MCF 10A (cell line): Measurements from ENCODE around the gene ZNF35. TPM values are rescaled to one million over a fixed set of nuclear protein-coding genes. Genes with fewer than 3 reads are reported as not detected.

Source experiments
- BruUV-seq: library from RNA; stranded (reverse); fragments of 400-500 nt; replicated peaks from 2 replicates; lab custom pipeline; 2021; lab: Mats Ljungman, UMichigan
- CTCF ChIA-PET: fragments of 300-600 bp; sonication (Branson Sonifier 250); formaldehyde crosslinking; extraction: SDS; loops from one replicate; lab custom pipeline; 2021; ENCODE audit warnings: antibody characterized with exemption, inconsistent platforms; lab: Yijun Ruan, JAX
- POLR2A ChIA-PET: fragments of 300-600, 350-650 bp; sonication (Branson Sonifier 250); formaldehyde crosslinking; extraction: SDS; loops from one replicate; lab custom pipeline; 2020; ENCODE audit warnings: antibody characterized with exemption, inconsistent platforms; lab: Yijun Ruan, JAX
- DNase-seq: peaks from one replicate; pipeline ENCODE4 v3.0.0-alpha.2; 2018; ENCODE audit not compliant: unreplicated experiment
- H3K27ac Mint-ChIP-seq: one replicate; pipeline ENCODE4 v1.8.0; 2022; ENCODE audit warnings: mild to moderate bottlenecking, low read depth, mixed read lengths; ENCODE audit not compliant: unreplicated experiment
- H3K27me3 Mint-ChIP-seq: one replicate; pipeline ENCODE4 v1.8.0; 2022; ENCODE audit warnings: mixed read lengths; ENCODE audit not compliant: insufficient read depth, unreplicated experiment
- H3K36me3 Mint-ChIP-seq: one replicate; pipeline ENCODE4 v1.8.0; 2022; ENCODE audit warnings: mild to moderate bottlenecking, moderate library complexity, mixed read lengths; ENCODE audit not compliant: insufficient read depth, unreplicated experiment
- H3K4me1 Mint-ChIP-seq: one replicate; pipeline ENCODE4 v1.8.0; 2022; ENCODE audit warnings: mixed read lengths; ENCODE audit not compliant: insufficient read depth, unreplicated experiment
- H3K4me3 Mint-ChIP-seq: one replicate; pipeline ENCODE4 v1.8.0; 2022; ENCODE audit warnings: mild to moderate bottlenecking, moderate library complexity, mixed read lengths; ENCODE audit not compliant: unreplicated experiment
- H3K9me3 Mint-ChIP-seq: one replicate; pipeline ENCODE4 v1.8.0; 2022; ENCODE audit warnings: mixed read lengths; ENCODE audit not compliant: unreplicated experiment
- CTCF ChIP-seq: fragments of 200-600 bp; IDR thresholded peaks from one replicate; pipeline ENCODE4 v1.8.0; 2022; ENCODE audit warnings: antibody characterized with exemption, mild to moderate bottlenecking; ENCODE audit not compliant: unreplicated experiment
- intact Hi-C: fragments of 100-400 bp; cut with micrococcal nuclease; formaldehyde crosslinking; loops from 2 replicates; pipeline ENCODE4 v1.14.1; 2022
- total RNA-seq: library from RNA; stranded (reverse); gene quantifications from 2 replicates; pipeline ENCODE4 v1.2.3, GENCODE V29; 2022

Gene ZNF35
- total RNA-seq, 1 experiment from 2014 or later = 9.9 TPM

GRCh38 chr3:44624749-44625480 is 23.6 kb upstream of the ZNF35 start, which contains the start of gene ZNF197:
ZNF197 (plus strand) TSS chr3:44625036; CDS start chr3:44629155, 4,119 bp downstream.
- POLR2A ChIA-PET = interaction anchor here (0.7 to 4.2 kb wide), 24 partner anchors 9 to 387 kb away, joined by 3 to 92 read pairs (median 4); partner anchors contain the start of genes EXOSC7, KIAA1143, KIF15 and TCAIM
- peak within 1 kb of the TSS; percentile 80 for H3K27ac Mint-ChIP-seq
- peak; percentile 91 for DNase-seq
- no TSS peak for BruUV-seq
- peaks cover 16% of the 10 kb centered on the region for H3K4me1 Mint-ChIP-seq
- H3K9me3 Mint-ChIP-seq = no peaks in the 10 kb centered on the region
- TF ChIP-seq CTCF = no peak
- no peaks in the 10 kb centered on the region for H3K27me3 Mint-ChIP-seq
- peak within 1 kb of the TSS; percentile 85 for H3K4me3 Mint-ChIP-seq
- CTCF ChIA-PET = interaction anchor here (0.7 to 1.6 kb wide), 7 partner anchors 10 to 1198 kb away, joined by 3 to 6 read pairs (median 3); partner anchors contain the start of gene ZNF35
- H3K36me3 Mint-ChIP-seq = peaks cover 20% of the 10 kb centered on the region
- intact Hi-C loops = loop anchor here (1.0 to 10.0 kb wide), 4 partner anchors 23 to 289 kb away; partner anchors contain the start of genes KIAA1143, KIF15, ZNF35 and ZNF445

GRCh38 chr3:44628716-44629115 is 19.8 kb upstream of the ZNF35 start:
- no peak for DNase-seq
- no peak overlapping the region for H3K27ac Mint-ChIP-seq
- no TSS peak for BruUV-seq

GRCh38 chr3:44632193-44632592 is 16.3 kb upstream of the ZNF35 start:
- no peak for DNase-seq
- POLR2A ChIA-PET = no interaction called here
- Mint-ChIP-seq H3K4me3 (no peak overlapping the region), H3K36me3 (peaks cover 77% of the 10 kb centered on the region), H3K27me3 (no peaks in the 10 kb centered on the region), H3K4me1 (peaks cover 3% of the 10 kb centered on the region), H3K9me3 (no peaks in the 10 kb centered on the region), H3K27ac (peak overlapping the region; percentile 18)
- CTCF ChIA-PET = interaction anchor here (0.7 kb wide), 1 partner anchor 100 kb away, joined by 4 read pairs; no protein-coding TSS in a partner anchor
- no peak for TF ChIP-seq CTCF
- intact Hi-C loops = no loop called here
- BruUV-seq = no TSS peak

More at GRCh38 chr3:44628716-44629115, 19.8 kb upstream of the ZNF35 start:
- no peaks in the 10 kb centered on the region for H3K27me3 Mint-ChIP-seq
- no peak for TF ChIP-seq CTCF
- no peak overlapping the region for H3K4me3 Mint-ChIP-seq
- peaks cover 49% of the 10 kb centered on the region for H3K36me3 Mint-ChIP-seq
- ChIA-PET CTCF (interaction anchor here (0.7 kb wide), 1 partner anchor 356 kb away, joined by 3 read pairs; no protein-coding TSS in a partner anchor), POLR2A (no interaction called here)
- no peaks in the 10 kb centered on the region for H3K9me3 Mint-ChIP-seq
- intact Hi-C loops = loop anchor here (5.0 to 10.0 kb wide), 2 partner anchors 134 to 154 kb away; partner anchors contain the start of genes KIAA1143, KIF15 and ZNF445
- H3K4me1 Mint-ChIP-seq = peaks cover 16% of the 10 kb centered on the region

- Mint-ChIP-seq H3K9me3 (peaks cover 19% of the 10 kb centered on the region), H3K27ac (no peak overlapping the region), H3K27me3 (no peaks in the 10 kb centered on the region), H3K36me3 (peaks cover 69% of the 10 kb centered on the region), H3K4me1 (no peaks in the 10 kb centered on the region), H3K4me3 (no peak overlapping the region)
- ChIA-PET CTCF (no interaction called here), POLR2A (no interaction called here)
- intact Hi-C loops = no loop called here
- TSS peak; percentile 16 for BruUV-seq
- no peak for TF ChIP-seq CTCF
- DNase-seq = no peak
Measured at GRCh38 chr3:44642337-44642736, 6.2 kb upstream of the ZNF35 start.
